Brain microvascular endothelial cell (primary cell): Measurements from ENCODE around the gene ADAMTS12.

ENCODE experiments used
- DNase-seq: peaks from one replicate; pipeline ENCODE4 v3.0.0-alpha.2; 2020
- H3K27ac ChIP-seq: fragments of 250-450 bp; sonication (Bioruptor Pico); 2 replicates; pipeline ENCODE4 v1.5.1; 2020; ENCODE audit warnings: mild to moderate bottlenecking, moderate library complexity
- H3K27me3 ChIP-seq: fragments of 250-450 bp; sonication (Bioruptor Pico); replicated peaks from 2 replicates; pipeline ENCODE4 v1.5.1; 2020; ENCODE audit warnings: mild to moderate bottlenecking
- H3K36me3 ChIP-seq: fragments of 250-450 bp; sonication (Bioruptor Pico); replicated peaks from 2 replicates; pipeline ENCODE4 v1.5.1; 2020; ENCODE audit warnings: mild to moderate bottlenecking
- H3K4me3 ChIP-seq: 2 replicates; pipeline ENCODE4 v1.5.1; 2011; ENCODE audit warnings: low read depth, mild to moderate bottlenecking, control low read depth, low read length, moderate library complexity
- in situ Hi-C: cut with HindIII; loops from 2 replicates; pipeline ENCODE4 v1.10.0; 2017; ENCODE audit warnings: low sequenced_read_pairs, low pct_ligation_motif_present
- TF ChIP-seq, protein P1 (sequence below): IDR thresholded peaks from 2 replicates; pipeline ENCODE4 v1.5.1; 2011; ENCODE audit warnings: low read depth, mild to moderate bottlenecking, moderate library complexity, low read length, control low read depth, inconsistent platforms; ENCODE audit errors: missing control alignments

ADAMTS12 gene

DNA sequence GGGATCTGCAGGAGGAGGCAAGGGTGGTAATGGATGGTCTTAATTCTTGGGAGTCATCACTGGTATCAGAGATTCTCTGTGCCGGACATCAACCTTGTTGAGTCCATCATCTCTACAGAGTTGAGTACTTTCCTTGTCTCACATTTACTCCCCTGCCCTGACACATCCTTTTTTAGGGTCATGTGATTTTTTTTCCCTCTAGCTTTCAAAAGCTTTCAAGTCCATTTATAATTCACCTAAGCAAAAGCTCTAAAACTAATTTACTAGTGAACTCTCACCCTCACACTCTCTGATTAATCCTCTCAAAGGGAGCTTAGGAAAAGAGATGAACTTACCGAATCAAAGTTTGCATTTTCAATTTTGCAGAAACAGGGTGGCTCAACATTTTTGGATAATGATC lies 258.1 kb downstream of the ADAMTS12 start:
- TF ChIP-seq, protein P1, sequence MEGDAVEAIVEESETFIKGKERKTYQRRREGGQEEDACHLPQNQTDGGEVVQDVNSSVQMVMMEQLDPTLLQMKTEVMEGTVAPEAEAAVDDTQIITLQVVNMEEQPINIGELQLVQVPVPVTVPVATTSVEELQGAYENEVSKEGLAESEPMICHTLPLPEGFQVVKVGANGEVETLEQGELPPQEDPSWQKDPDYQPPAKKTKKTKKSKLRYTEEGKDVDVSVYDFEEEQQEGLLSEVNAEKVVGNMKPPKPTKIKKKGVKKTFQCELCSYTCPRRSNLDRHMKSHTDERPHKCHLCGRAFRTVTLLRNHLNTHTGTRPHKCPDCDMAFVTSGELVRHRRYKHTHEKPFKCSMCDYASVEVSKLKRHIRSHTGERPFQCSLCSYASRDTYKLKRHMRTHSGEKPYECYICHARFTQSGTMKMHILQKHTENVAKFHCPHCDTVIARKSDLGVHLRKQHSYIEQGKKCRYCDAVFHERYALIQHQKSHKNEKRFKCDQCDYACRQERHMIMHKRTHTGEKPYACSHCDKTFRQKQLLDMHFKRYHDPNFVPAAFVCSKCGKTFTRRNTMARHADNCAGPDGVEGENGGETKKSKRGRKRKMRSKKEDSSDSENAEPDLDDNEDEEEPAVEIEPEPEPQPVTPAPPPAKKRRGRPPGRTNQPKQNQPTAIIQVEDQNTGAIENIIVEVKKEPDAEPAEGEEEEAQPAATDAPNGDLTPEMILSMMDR: no peak
- in situ Hi-C loops: no loop called here

DNA sequence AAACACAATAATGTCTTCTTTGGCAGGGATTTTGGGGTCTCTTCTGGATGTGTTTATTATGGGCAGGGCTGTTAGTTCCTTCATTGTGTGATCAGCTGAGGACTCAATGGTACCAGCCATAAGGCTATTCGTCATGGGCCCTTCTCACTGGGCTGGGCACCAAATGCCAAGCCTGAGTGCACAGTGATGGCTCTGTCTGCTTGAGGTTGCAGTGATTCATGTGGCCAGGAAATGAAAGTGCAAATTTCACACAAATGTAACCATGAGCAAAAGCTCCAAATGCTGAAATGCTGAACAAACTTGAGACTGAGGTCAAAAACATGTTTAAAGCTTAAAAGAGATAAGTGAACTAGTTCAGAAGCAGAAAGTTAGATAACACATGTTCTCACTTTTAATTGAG lies 260.0 kb downstream of the ADAMTS12 start:
- H3K27me3 ChIP-seq: no peaks in the 10 kb centered on the region
- no peak overlapping the region for H3K4me3 ChIP-seq
- peaks cover 74% of the 10 kb centered on the region for H3K36me3 ChIP-seq
- DNase-seq: peak; percentile 42
- in situ Hi-C loops: no loop called here
- H3K27ac ChIP-seq: peak overlapping the region; percentile 18
- TF ChIP-seq, protein P1: no peak

More for the DNA sequence above, 258.1 kb downstream of the ADAMTS12 start:
- H3K36me3 ChIP-seq: peaks cover 71% of the 10 kb centered on the region
- no peak for DNase-seq
- no peak overlapping the region for H3K27ac ChIP-seq
- H3K4me3 ChIP-seq: no peak overlapping the region
- H3K27me3 ChIP-seq: no peaks in the 10 kb centered on the region

DNA sequence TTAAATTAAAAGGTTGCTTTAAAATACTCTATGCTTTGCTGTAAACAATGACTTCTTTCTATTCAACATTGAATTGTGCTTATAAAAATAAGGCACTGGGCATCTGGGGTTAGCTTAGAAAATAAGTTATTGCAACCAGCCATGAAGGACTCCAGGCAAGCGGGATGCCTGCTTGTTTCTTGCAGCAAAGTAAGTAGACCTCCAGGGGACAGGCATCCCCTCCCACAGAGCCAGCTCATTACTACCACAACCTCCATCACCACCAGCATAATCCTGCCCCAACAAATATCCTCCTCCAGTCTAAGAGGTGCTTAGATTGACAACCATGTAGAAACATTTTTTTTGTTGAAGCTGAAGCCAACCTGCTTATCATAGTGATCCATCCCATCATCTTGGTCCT lies 260.7 kb downstream of the ADAMTS12 start:
- H3K27ac ChIP-seq: no peak overlapping the region
- TF ChIP-seq, protein P1: no peak
- peaks cover 76% of the 10 kb centered on the region for H3K36me3 ChIP-seq
- no peak for DNase-seq
- in situ Hi-C loops: no loop called here
- H3K27me3 ChIP-seq: no peaks in the 10 kb centered on the region
- no peak overlapping the region for H3K4me3 ChIP-seq

DNA sequence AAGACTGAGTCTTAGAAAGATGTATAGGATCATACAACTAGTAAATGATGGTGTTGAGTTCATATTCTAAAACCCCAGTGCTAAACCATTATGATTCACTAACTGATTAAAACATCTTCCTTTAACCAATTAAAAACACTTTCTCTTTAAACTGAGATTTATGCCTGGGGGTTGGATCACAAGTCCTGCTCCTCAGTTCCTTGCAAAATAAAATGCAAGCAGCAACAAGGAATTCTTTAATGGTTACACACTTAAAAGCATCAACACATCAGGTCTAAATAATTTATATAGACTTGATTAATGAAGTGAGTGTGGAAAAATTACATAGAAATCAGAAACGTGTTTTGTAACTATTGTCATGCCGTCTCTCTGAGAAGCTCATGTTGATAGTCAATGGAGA lies 261.8 kb downstream of the ADAMTS12 start:
- in situ Hi-C loops: no loop called here
- TF ChIP-seq, protein P1: no peak
- Histone ChIP-seq H3K27me3 (no peaks in the 10 kb centered on the region), H3K36me3 (peaks cover 68% of the 10 kb centered on the region), H3K4me3 (no peak overlapping the region), H3K27ac (no peak overlapping the region)
- DNase-seq: no peak

DNA sequence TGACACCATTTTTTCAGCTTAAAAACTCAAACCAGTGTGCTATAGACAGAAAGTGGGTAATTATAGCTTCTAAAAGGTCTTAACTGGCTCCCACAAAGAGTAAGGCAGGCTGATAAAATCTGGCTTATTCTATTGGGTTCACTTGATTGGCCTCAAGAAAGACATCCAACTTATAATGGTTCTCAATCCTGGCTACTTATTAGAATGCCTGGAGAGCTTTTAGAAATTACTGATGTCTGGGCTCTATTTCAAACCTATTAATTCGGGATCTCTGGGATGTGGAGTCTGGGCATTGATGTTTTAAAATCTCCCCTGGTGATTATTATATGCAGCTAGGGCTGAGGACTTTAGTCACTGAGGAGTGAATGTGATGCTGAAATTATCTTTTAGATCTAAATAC lies 263.0 kb downstream of the ADAMTS12 start:
- Histone ChIP-seq H3K27ac (no peak overlapping the region), H3K4me3 (no peak overlapping the region), H3K36me3 (peaks cover 69% of the 10 kb centered on the region), H3K27me3 (no peaks in the 10 kb centered on the region)
- TF ChIP-seq, protein P1: no peak
- no peak for DNase-seq
- in situ Hi-C loops: no loop called here

DNA sequence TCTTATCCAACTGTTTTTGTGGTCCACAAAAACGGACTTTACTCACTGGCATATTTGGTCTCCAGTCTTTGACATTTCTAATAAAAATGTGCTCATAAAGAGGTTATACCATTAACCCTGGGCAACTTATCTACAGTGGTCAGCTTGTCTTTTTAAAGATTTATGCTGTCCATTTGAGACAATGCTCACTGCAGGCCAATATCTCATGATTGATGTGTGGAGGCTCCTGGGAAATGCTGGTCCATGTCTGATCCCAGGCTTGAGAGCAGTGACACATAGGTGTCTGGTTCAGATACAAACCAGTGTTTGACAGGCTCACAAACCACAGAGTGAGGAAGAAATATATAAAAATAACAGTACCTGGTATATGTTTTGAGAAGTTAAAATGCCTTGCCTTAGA lies 270.3 kb downstream of the ADAMTS12 start:
- DNase-seq: no peak
- H3K27me3 ChIP-seq: no peaks in the 10 kb centered on the region
- H3K27ac ChIP-seq: no peak overlapping the region
- H3K4me3 ChIP-seq: no peak overlapping the region
- in situ Hi-C loops: no loop called here
- TF ChIP-seq, protein P1: no peak
- peaks cover 64% of the 10 kb centered on the region for H3K36me3 ChIP-seq
